GM18951 (cell line): Measurements from ENCODE around the gene PCDHGA6.

Experiments used
- POLR2A ChIP-seq: IDR thresholded peaks from 4 replicates; pipeline ENCODE4 v1.6.1; 2011; ENCODE audit warnings: mild to moderate bottlenecking; ENCODE audit not compliant: insufficient read length, insufficient read depth; ENCODE audit errors: extremely low read depth
- in situ Hi-C: fragments of 300-500 bp; cut with MboI; formaldehyde crosslinking; loops from one replicate; pipeline ENCODE4 v1.12.0; 2022; ENCODE audit warnings: low sequenced_read_pairs, mixed read lengths, inconsistent platforms; ENCODE audit not compliant: unreplicated experiment

Gene PCDHGA6

DNA sequence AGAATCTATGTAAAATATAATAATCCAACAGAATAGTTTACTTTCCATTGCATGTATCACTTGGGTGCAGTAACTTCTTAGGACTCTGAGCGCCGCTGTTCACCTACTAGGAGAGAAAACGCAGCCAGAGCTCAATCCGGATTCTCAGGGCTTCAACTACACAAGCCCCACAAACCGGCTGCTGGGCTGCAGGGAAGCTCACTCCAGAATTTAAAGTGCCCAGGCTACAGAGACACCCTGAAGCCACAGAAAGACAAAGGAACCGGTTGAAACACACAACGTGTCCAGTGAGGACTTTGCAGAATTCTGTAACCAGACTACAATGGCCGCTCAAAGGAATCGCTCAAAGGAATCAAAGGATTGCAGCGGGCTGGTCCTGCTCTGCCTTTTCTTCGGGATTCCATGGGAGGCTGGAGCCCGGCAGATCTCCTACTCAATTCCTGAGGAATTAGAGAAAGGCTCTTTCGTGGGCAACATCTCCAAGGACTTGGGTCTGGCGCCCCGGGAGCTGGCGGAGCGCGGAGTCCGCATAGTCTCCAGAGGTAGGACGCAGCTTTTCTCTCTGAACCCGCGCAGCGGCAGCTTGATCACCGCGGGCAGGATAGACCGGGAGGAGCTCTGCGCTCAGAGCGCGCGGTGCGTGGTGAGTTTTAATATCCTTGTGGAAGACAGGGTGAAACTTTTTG, 39.3 kb downstream of the PCDHGA6 start, which contains the start of gene PCDHGA10:
Gene PCDHGA10, plus strand, starts transcription at position 134 of the 686 bp plus-strand sequence. Its CDS starts 189 bp downstream, at position 323.
- in situ Hi-C loops, result no loop called here
- TF ChIP-seq POLR2A, result no peak

DNA sequence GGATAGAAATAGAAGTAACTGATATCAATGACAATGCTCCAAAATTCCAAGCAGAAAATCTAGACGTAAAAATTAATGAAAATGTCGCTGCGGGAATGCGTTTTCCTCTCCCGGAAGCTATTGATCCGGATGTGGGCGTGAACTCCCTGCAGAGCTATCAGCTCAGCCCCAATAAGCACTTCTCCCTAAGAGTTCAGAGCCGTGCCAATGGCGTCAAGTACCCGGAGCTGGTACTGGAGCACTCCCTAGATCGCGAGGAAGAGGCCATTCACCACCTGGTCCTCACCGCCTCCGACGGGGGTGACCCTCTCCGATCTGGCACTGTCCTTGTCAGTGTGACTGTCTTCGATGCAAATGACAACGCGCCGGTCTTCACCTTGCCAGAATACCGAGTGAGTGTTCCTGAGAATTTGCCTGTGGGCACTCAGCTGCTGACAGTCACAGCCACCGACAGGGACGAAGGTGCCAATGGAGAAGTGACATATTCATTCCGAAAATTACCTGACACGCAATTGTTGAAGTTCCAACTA, 39.9 kb downstream of the PCDHGA6 start:
- in situ Hi-C loops, result no loop called here
- no peak for TF ChIP-seq POLR2A

DNA sequence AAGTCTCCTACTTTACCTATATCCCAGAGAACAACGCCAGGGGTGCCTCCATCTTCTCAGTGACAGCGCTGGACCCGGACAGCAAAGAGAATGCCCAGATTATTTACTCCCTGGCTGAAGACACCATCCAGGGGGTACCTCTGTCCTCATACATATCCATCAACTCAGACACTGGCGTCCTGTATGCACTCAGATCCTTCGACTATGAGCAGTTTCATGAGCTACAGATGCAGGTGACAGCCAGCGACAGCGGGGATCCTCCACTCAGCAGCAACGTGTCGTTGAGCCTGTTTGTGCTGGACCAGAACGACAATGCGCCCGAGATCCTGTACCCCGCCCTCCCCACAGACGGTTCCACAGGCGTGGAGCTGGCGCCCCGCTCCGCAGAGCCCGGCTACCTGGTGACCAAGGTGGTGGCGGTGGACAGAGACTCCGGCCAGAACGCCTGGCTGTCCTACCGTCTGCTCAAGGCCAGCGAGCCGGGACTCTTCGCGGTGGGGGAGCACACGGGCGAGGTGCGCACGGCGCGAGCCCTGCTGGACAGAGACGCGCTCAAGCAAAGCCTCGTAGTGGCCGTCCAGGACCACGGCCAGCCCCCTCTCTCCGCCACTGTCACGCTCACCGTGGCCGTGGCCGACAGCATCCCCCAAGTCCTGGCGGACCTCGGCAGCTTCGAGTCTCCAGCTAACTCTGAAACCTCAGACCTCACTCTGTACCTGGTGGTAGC, 41.0 kb downstream of the PCDHGA6 start:
- in situ Hi-C loops, result loop anchor here (5.0 kb wide), 1 partner anchor 148 kb away; no protein-coding TSS in a partner anchor

DNA sequence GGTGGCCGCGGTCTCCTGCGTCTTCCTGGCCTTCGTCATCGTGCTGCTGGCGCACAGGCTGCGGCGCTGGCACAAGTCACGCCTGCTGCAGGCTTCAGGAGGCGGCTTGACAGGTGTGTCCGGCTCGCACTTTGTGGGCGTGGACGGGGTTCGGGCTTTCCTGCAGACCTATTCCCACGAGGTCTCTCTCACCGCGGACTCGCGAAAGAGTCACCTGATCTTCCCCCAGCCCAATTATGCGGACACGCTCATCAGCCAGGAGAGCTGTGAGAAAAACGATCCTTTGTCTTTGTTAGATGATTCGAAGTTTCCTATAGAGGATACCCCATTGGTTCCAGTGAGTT, 41.6 kb downstream of the PCDHGA6 start:
- in situ Hi-C loops, result loop anchor here (5.0 kb wide), 1 partner anchor 147 kb away; no protein-coding TSS in a partner anchor

DNA sequence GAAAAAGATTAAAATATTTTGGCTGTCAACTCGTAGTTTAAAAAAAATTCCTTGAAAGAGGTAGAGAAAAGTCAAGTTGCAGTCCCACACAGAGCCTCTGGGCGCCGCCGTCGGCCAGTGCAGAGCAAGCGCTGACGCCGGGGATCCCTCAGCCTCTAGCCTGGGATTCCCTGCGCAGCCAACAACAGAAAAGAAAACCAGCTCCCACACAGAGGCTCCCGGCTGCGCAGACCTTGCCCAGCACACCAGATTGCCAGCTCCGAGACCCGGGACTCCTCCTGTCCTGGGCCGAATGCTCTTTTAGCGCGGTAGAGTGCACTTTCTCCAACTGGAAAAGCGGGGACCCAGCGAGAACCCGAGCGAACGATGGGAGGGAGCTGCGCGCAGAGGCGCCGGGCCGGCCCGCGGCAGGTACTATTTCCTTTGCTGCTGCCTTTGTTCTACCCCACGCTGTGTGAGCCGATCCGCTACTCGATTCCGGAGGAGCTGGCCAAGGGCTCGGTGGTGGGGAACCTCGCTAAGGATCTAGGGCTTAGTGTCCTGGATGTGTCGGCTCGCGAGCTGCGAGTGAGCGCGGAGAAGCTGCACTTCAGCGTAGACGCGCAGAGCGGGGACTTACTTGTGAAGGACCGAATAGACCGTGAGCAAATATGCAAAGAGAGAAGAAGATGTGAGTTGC, 43.9 kb downstream of the PCDHGA6 start, which contains the start of gene PCDHGB7:
Gene PCDHGB7, plus strand, starts transcription at position 184 of the 679 bp plus-strand sequence. Its CDS starts 183 bp downstream, at position 367.
- in situ Hi-C loops, result loop anchor here (5.0 kb wide), 1 partner anchor 145 kb away; no protein-coding TSS in a partner anchor

DNA sequence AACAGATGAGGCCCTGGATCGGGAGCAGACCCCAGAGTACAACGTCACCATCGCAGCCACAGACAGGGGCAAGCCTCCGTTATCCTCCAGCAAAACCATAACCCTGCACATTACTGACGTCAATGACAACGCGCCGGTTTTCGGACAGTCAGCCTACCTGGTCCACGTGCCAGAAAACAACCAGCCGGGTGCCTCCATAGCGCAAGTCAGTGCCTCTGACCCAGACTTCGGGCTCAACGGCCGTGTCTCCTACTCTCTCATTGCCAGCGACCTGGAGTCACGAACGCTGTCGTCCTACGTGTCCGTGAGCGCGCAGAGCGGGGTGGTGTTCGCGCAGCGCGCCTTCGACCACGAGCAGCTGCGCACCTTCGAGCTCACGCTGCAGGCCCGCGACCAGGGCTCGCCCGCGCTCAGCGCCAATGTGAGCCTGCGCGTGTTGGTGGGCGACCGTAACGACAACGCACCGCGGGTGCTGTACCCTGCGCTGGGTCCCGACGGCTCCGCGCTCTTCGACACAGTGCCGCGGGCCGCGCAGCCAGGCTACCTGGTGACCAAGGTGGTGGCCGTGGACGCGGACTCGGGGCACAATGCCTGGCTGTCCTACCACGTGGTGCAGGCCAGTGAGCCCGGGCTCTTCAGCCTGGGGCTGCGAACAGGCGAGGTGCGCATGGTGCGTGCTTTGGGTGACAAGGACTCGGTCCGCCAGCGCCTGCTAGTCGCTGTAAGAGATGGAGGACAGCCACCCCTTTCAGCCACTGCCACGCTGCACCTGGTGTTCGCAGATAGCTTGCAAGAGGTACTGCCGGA, 45.6 kb downstream of the PCDHGA6 start:
- in situ Hi-C loops, result loop anchor here (5.0 kb wide), 1 partner anchor 143 kb away; no protein-coding TSS in a partner anchor
- TF ChIP-seq POLR2A, result no peak

DNA sequence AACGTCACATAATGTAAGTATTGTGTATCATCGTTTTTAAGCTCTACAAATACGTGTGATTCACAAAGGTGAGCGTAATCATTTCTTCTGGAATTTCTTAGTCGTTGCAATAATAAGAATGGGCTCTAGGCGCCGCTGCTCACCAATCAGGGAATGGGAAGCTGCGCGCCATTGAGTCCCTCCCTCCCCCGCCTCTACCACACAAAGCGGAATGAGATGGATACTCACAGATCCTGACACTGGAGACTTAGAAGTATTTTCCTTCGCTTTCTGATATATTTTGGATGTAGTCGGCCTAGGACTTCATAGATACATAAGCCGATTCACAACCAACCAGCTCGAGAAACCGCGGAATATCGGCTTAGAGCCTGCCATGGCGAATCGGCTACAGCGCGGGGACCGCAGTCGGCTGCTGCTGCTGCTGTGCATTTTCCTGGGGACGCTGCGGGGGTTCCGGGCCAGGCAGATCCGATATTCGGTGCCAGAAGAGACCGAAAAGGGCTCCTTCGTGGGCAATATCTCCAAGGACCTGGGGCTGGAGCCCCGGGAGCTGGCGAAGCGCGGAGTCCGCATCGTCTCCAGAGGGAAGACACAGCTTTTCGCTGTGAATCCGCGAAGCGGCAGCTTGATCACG, 47.3 kb downstream of the PCDHGA6 start, which contains the start of gene PCDHGA11:
Gene PCDHGA11, plus strand, starts transcription at position 197 of the 634 bp plus-strand sequence. Its CDS starts 177 bp downstream, at position 374.
- TF ChIP-seq POLR2A, result no peak
- in situ Hi-C loops, result no loop called here

DNA sequence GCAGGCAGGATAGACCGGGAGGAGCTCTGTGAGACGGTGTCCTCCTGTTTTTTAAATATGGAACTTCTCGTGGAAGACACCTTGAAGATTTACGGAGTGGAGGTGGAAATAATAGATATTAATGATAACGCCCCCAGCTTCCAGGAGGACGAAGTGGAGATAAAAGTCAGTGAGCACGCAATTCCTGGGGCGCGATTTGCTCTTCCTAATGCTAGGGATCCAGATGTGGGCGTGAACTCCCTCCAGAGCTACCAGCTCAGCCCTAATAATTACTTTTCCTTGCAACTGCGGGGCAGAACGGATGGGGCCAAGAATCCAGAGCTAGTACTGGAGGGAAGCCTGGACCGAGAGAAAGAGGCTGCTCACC, 47.8 kb downstream of the PCDHGA6 start:
- TF ChIP-seq POLR2A, result no peak
- in situ Hi-C loops, result no loop called here

DNA sequence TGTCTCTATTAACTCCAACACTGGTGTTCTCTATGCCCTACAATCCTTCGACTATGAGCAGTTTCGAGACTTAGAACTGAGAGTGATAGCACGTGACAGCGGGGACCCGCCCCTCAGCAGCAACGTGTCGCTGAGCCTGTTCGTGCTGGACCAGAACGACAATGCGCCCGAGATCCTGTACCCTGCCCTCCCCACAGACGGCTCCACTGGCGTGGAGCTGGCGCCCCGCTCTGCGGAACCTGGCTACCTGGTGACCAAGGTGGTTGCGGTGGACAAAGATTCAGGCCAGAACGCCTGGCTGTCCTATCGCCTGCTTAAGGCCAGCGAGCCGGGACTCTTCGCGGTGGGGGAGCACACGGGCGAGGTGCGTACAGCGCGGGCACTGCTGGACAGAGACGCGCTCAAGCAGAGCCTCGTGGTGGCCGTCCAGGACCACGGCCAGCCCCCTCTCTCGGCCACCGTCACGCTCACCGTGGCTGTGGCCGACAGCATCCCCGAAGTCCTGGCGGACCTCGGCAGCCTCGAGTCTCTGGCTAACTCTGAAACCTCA, 49.1 kb downstream of the PCDHGA6 start:
- in situ Hi-C loops, result no loop called here
- no peak for TF ChIP-seq POLR2A

DNA sequence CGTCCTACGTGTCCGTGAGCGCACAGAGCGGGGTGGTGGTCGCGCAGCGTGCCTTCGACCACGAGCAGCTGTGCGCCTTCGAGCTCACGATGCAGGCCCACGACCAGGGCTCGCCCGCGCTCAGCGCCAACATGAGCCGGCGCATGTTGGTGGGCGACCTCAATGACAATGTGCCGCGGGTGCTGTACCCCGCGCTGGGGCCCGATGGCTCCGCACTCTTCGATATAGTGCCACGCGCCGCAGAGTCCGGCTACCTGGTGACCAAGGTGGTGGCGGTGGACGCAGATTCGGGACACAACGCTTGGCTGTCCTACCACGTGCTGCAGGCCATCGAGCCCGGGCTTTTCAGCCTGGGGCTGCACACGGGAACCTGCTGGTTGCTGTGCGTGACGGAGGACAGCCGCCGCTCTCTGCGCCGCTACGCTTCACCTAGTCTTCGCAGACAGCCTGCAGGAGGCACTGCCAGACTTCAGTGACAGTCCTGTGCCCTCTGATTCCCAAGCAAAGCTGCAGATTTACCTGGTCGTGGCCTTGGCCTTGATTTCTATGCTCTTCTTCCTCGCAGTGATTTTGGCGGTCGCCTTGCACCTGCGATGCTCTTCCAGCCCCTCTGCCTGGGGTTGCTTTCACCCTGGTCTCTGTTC, 54.2 kb downstream of the PCDHGA6 start:
- no peak for TF ChIP-seq POLR2A
- in situ Hi-C loops, result no loop called here
